HFF-Myc (cell line): Measurements from ENCODE around the gene SCYL3.
"Not testable (repeated sequence)": the region's sequence is repeated elsewhere in the genome, so short reads cannot be mapped to it uniquely, and the experiment has no call there.

Experiments
- DNase-seq: peaks from one replicate; pipeline ENCODE4 v3.0.0-alpha.2; 2011; ENCODE audit warnings: low read depth; ENCODE audit errors: extremely low read depth
- H3K4me3 ChIP-seq: replicated peaks from 2 replicates; pipeline ENCODE4 v1.5.1; 2011; ENCODE audit warnings: low read depth, mild to moderate bottlenecking, control low read depth, low read length
- TF ChIP-seq, protein P1 (sequence below): IDR thresholded peaks from 2 replicates; pipeline ENCODE4 v1.5.1; 2012; ENCODE audit warnings: mild to moderate bottlenecking, low read depth, low read length, control low read depth; ENCODE audit errors: missing control alignments

SCYL3 gene

GRCh38 chr1:169928438-169929209, 34.9 kb upstream of the SCYL3 start:
- DNase-seq: no peak
- no peak overlapping the region for H3K4me3 ChIP-seq
- TF ChIP-seq, protein P1, sequence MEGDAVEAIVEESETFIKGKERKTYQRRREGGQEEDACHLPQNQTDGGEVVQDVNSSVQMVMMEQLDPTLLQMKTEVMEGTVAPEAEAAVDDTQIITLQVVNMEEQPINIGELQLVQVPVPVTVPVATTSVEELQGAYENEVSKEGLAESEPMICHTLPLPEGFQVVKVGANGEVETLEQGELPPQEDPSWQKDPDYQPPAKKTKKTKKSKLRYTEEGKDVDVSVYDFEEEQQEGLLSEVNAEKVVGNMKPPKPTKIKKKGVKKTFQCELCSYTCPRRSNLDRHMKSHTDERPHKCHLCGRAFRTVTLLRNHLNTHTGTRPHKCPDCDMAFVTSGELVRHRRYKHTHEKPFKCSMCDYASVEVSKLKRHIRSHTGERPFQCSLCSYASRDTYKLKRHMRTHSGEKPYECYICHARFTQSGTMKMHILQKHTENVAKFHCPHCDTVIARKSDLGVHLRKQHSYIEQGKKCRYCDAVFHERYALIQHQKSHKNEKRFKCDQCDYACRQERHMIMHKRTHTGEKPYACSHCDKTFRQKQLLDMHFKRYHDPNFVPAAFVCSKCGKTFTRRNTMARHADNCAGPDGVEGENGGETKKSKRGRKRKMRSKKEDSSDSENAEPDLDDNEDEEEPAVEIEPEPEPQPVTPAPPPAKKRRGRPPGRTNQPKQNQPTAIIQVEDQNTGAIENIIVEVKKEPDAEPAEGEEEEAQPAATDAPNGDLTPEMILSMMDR: peak; percentile 46

GRCh38 chr1:169925505-169926482, 32.1 kb upstream of the SCYL3 start:
- H3K4me3 ChIP-seq: no peak overlapping the region
- DNase-seq: no peak
- TF ChIP-seq, protein P1: no peak

GRCh38 chr1:169924829-169925228, 31.1 kb upstream of the SCYL3 start:
- no peak for DNase-seq
- TF ChIP-seq, protein P1: no peak
- no peak overlapping the region for H3K4me3 ChIP-seq

- no peak for DNase-seq
- TF ChIP-seq, protein P1: no peak
- no peak overlapping the region for H3K4me3 ChIP-seq
Observed at GRCh38 chr1:169924063-169924462, 30.4 kb upstream of the SCYL3 start.

DNA sequence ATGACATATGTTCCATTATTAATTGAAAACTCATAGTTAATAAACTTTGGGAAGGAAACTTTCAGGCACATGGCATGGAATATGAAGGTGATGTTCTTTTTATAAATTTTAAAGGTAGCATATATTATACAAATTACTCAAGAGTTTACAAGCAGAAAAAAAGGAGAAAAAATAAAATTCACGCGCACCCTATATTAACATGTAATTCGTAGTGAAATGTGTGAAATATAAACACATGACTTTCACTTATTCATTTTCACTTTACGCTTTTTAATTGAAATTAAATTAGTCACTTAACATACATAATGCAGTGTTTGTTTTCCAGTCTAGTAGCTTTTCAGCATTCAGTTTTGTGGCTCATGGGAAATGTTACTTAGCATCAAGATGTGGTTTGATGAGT, 27.4 kb upstream of the SCYL3 start:
- TF ChIP-seq, protein P1: no peak
- no peak overlapping the region for H3K4me3 ChIP-seq
- no peak for DNase-seq

DNA sequence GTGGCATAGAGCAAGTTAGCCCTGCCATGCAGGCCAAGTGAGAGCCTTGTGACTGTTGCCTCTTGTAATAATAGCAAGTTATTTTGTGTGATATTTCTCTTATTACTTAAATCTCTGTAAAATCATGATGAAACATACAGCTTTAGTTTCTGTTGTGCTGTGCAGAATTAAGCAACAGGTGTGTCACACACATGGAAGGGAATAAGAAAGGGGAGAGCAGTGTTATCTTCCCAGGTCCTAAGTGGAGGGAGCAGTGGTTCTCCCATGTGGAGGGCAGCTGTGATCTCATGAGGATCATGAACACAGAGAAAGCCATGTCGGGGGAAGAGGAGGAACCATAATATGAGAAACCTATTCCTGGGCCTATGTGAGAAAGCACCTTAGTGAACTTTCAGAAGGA, 25.2 kb upstream of the SCYL3 start:
- TF ChIP-seq, protein P1: no peak
- no peak for DNase-seq
- no peak overlapping the region for H3K4me3 ChIP-seq

DNA sequence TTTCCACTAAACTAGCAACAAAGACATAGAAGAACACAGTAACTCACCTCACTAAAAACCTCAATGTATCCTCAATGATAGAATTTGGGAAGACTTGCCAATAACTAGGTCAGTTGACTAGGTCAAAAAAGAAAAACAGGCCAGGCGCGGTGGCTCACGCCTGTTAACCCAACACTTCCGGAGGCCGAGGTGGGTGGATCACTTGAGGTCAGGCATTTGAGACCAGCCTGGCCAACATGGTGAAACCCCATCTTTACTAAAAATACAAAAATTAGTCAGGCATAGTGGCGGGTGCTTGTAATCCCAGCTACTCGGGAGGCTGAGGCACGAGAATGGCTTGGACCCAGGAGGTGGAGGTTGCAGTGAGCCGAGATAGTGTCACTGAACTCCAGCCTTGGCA, 24.5 kb upstream of the SCYL3 start:
- DNase-seq, H3K4me3 ChIP-seq: not testable (repeated sequence)
